OCI-LY1 (cell line): ENCODE data around the gene TSPYL4.

Experiments used
- CTCF ChIP-seq: fragments of 200-600 bp; sonication (generic), shearing (Covaris generic); IDR thresholded peaks from 2 replicates; pipeline ENCODE4 v1.5.1; 2017; ENCODE audit warnings: mild to moderate bottlenecking, antibody characterized with exemption, low read length, moderate library complexity, mixed read lengths
- EZH2 ChIP-seq: fragments of 200-600 bp; sonication (generic), shearing (Covaris generic); IDR thresholded peaks from 2 replicates; pipeline ENCODE4 v1.8.0; 2017; ENCODE audit warnings: borderline replicate concordance, mixed run types, mild to moderate bottlenecking, antibody characterized with exemption, low read length, moderate library complexity, mixed read lengths

GRCh38 chr6:116205281-116205680, 48.6 kb downstream of the TSPYL4 start:
- TF ChIP-seq CTCF (no peak), EZH2 (no peak)
